ENCODE measurements around the gene GNG3. TPM values are rescaled to one million over a fixed set of nuclear protein-coding genes. Genes with fewer than 3 reads are reported as not detected.
"Not testable (repeated sequence)": the region's sequence is repeated elsewhere in the genome, so short reads cannot be mapped to it uniquely, and the experiment has no call there.

The GNG3 gene
- total RNA-seq, 3 donors from 2014 or later = not detected

DNA sequence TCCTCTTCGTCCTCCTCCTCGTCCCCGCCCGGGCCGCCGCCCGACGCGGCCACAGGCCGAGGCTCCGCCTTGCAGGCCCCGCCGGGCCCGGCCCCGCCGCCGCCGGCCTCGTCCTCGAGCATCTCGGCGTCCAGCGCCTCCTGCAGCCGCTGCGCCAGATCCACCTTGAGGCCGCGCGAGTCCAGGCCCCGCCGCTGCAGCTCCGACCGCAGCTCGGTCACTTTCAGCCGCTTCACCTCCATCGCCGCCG, 19.4 kb downstream of the GNG3 start:
- Histone ChIP-seq H3K4me1 (peaks cover 3 to 18% of the 10 kb centered on the region in 2 donors), H3K9me3 (no peaks in the 10 kb centered on the region), H3K36me3 (peaks cover under 1% of the 10 kb centered on the region), H3K4me3 (peak overlapping the region; percentile 86 to 98 (median 92)), H3K27ac (peak overlapping the region; percentile 93 to 97), H3K27me3 (no peaks in the 10 kb centered on the region)
- intact Hi-C loops (cut with DNase I; ENCODE audit: low total_unique reads) = no loop called here
- TF ChIP-seq POLR2AphosphoS5 (IDR thresholded peaks at IDR 0.05) (no peak), CTCF (IDR thresholded peaks at IDR 0.05) (no peak), POLR2A (IDR thresholded peaks at IDR 0.05) (no peak)
- no peak for DNase-seq (ENCODE audit: low spot score in 2 of 2)

DNA sequence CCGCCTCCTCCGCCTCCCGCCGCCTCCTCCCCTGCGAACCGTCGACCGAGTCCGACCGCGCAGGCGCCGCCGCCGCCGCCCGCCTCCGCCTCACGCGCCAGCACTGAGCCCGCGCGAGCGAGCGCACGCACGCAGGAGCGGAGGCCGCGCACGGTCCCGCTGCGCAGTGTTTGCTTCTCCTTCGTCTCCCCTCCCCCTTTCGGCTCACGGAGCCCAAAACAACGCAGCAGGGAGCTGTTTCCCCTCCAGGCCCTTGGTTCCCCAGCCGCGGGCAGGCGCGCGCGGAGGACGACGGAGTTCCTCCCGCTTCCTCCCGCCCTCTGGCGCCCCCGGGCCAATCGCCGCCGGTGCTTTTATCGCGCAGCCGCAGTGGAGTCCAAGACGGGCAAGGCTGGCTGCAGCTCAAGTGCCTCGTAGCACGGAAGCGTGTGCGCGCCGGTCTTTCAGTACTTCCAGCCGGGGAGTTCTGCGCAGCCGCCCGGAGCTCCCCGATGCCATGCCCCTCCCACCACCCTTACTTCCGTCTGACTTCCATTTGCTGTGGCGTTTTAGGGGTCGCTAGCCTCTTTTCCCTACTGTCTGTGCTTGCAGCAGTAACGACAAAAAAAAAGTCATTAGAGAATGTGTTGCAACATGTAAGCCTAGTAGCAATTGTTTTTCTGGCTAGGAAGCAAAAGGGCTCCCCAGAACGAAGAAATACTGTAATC, 19.8 kb downstream of the GNG3 start, which contains the start of gene HNRNPUL2:
TSS of gene HNRNPUL2 (minus strand) at position 293 of the 707 bp plus-strand sequence. CDS start 301 bp downstream, outside the sequence.
- peak; percentile 92 to 97 (median 96) for TF ChIP-seq POLR2AphosphoS5 (IDR thresholded peaks at IDR 0.05)
- TF ChIP-seq CTCF (IDR thresholded peaks at IDR 0.05) = no peak
- peak; percentile 95 for TF ChIP-seq POLR2A (IDR thresholded peaks at IDR 0.05)
- peak within 1 kb of the TSS; percentile 86 to 98 (median 92) for H3K4me3 ChIP-seq
- no peaks in the 10 kb centered on the region for H3K9me3 ChIP-seq
- H3K4me1 ChIP-seq = peaks cover 3 to 18% of the 10 kb centered on the region in 2 donors
- H3K27me3 ChIP-seq = no peaks in the 10 kb centered on the region
- peak within 1 kb of the TSS; percentile 93 to 97 for H3K27ac ChIP-seq
- intact Hi-C loops (cut with DNase I; ENCODE audit: low total_unique reads) = no loop called here
- no peaks in the 10 kb centered on the region for H3K36me3 ChIP-seq
- peak; percentile 96 for DNase-seq (ENCODE audit: low spot score in 2 of 2)

DNA sequence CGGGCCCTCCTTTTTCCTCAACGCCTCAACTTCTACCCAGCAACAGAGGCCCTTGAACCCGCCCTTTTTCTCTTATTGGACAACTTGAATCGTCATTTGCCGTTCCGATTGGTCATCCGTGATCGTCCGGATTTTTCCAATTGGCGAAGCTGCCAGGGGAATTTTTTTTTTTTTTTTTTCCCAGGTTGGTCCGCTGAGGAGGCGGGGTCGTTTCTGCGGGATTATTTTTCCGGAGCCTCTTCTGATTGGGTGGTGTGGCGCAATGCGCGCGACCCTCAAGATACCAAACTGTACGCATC, 20.3 kb downstream of the GNG3 start:
- peak overlapping the region; percentile 93 to 97 for H3K27ac ChIP-seq
- DNase-seq (ENCODE audit: low spot score in 2 of 2) = peak; percentile 74 to 90
- peak overlapping the region; percentile 86 to 98 (median 92) for H3K4me3 ChIP-seq
- H3K36me3 ChIP-seq = no peaks in the 10 kb centered on the region
- no peaks in the 10 kb centered on the region for H3K9me3 ChIP-seq
- peaks cover 3 to 18% of the 10 kb centered on the region in 2 donors for H3K4me1 ChIP-seq
- intact Hi-C loops (cut with DNase I; ENCODE audit: low total_unique reads) = no loop called here
- no peak for TF ChIP-seq POLR2AphosphoS5 (IDR thresholded peaks at IDR 0.05)
- H3K27me3 ChIP-seq = no peaks in the 10 kb centered on the region

DNA sequence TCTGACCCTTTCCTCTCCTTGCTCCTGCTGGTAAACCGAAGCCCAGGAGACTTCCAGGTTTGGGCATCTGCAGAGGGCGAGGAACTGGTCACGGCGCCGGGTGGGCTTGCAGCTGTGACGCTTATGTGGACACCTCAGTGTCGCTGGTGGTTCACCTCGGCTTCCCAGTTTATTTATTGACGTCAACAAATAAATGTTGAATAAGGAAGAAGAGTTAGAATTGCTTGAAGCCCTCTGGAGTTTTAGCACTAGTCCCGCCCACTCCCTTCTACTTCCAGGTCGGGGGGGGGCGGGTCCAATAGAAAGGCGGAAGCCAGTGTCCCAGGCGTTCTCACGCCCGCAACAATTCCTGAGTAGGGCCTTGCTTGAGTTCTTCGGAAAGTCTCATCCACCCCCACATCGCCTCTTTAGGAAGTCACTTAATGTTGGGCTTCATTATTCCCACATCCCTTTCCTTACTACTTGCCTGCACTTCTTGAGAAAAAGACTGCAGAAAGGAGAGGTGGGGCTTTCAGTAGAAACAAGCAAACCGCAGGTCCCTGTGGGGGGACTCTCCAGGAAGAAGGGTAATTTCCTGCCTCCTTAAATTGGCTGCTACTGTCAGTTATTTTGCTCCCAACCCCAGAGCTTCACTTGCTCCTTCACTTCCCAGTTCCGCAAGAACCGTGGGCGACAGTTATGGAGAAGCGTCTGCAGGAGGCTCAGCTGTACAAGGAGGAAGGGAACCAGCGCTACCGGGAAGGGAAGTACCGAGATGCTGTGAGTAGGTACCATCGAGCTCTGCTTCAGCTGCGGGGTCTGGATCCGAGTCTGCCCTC, 20.9 kb downstream of the GNG3 start, which contains the start of gene TTC9C:
TSS of gene TTC9C (plus strand) at position 316 of the 818 bp plus-strand sequence. CDS start at position 679, 363 bp downstream.
- Histone ChIP-seq H3K4me3 (peak within 1 kb of the TSS; percentile 86 to 98 (median 92)), H3K9me3 (no peaks in the 10 kb centered on the region), H3K27ac (peak within 1 kb of the TSS; percentile 93 to 97), H3K27me3 (no peaks in the 10 kb centered on the region), H3K36me3 (no peaks in the 10 kb centered on the region), H3K4me1 (peaks cover 3 to 17% of the 10 kb centered on the region in 2 donors)
- DNase-seq (ENCODE audit: low spot score in 2 of 2) = peak; percentile 86 to 88
- intact Hi-C loops (cut with DNase I; ENCODE audit: low total_unique reads) = no loop called here
- no peak for TF ChIP-seq CTCF (IDR thresholded peaks at IDR 0.05)
- peak; percentile 63 to 90 (median 88) for TF ChIP-seq POLR2AphosphoS5 (IDR thresholded peaks at IDR 0.05)
- peak; percentile 91 for TF ChIP-seq POLR2A (IDR thresholded peaks at IDR 0.05)

DNA sequence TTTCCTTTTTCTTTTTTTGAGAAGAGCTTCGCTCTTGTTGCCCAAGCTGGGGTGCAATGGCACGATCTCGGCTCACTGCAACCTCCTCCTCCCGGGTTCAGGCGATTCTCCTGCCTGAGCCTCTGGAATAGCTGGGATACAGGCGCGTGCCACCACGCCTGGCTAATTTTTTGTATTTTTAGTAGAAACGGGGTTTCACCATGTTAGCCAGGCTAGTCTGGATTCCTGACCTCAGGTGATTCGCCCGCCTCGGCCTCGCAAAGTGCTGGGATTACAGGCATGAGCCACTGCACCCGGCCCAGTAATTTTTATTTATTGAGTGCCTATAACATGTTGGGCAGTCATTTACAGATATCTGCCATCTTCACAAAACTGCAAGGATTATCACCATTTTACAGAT, 22.6 kb downstream of the GNG3 start:
- DNase-seq (ENCODE audit: low spot score in 2 of 2); H3K4me1 ChIP-seq; H3K27me3 ChIP-seq; H3K9me3 ChIP-seq; intact Hi-C loops (cut with DNase I; ENCODE audit: low total_unique reads); H3K36me3 ChIP-seq: not testable (repeated sequence)
- Histone ChIP-seq H3K4me3 (peak overlapping the region in 2 of 3 donors; percentile 86 to 98), H3K27ac (peak overlapping the region; percentile 1 to 36)

DNA sequence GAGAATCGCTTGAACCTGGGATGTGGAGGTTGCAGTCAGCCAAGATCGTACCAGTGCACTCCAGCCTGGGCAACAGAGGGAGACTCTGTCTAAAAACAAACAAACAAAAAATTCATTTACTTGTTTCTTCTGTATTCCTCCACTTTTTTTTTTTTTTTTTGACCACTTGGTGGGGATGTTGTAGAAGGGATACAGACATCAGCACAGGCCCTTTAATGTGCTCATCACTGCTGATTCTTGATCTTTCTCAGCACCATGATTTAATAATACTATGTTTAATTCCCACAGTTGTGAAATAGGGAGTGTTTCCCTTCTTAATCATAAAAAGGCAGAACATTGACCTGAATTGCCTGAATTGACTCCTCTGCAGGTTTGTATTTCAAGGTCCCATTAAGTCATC, 25.4 kb downstream of the GNG3 start:
- intact Hi-C loops (cut with DNase I; ENCODE audit: low total_unique reads) = no loop called here
- no peak overlapping the region for H3K27ac ChIP-seq
- DNase-seq (ENCODE audit: low spot score in 2 of 2) = no peak
- no peaks in the 10 kb centered on the region for H3K36me3 ChIP-seq
- no peak for TF ChIP-seq POLR2A (IDR thresholded peaks at IDR 0.05)
- no peak for TF ChIP-seq POLR2AphosphoS5 (IDR thresholded peaks at IDR 0.05)
- TF ChIP-seq CTCF (IDR thresholded peaks at IDR 0.05) = no peak
- no peaks in the 10 kb centered on the region for H3K27me3 ChIP-seq
- no peak overlapping the region for H3K4me3 ChIP-seq
- H3K4me1 ChIP-seq = peaks cover 3 to 10% of the 10 kb centered on the region in 2 donors
- H3K9me3 ChIP-seq = no peaks in the 10 kb centered on the region
